Ishikawa (cell line): ENCODE measurements around the gene CHST15.

Source experiments
- CEBPB ChIP-seq: IDR thresholded peaks from 2 replicates; pipeline ENCODE4 v1.6.1; 2012
- CREB1 ChIP-seq: IDR thresholded peaks from 2 replicates; pipeline ENCODE4 v1.6.1; 2012; ENCODE audit warnings: low read depth
- EGR1 ChIP-seq: IDR thresholded peaks from 2 replicates; pipeline ENCODE4 v1.6.1; 2012
- EP300 ChIP-seq: IDR thresholded peaks from 2 replicates; pipeline ENCODE4 v1.6.1; 2012; ENCODE audit warnings: borderline replicate concordance
- FOXM1 ChIP-seq: IDR thresholded peaks from 2 replicates; pipeline ENCODE4 v1.6.1; 2012; ENCODE audit warnings: low read depth, borderline replicate concordance
- NFIC ChIP-seq: IDR thresholded peaks from 2 replicates; pipeline ENCODE4 v1.6.1; 2012
- RAD21 ChIP-seq: IDR thresholded peaks from 2 replicates; pipeline ENCODE4 v1.6.1; 2012; ENCODE audit warnings: low read depth
- TAF1 ChIP-seq: IDR thresholded peaks from 2 replicates; pipeline ENCODE4 v1.6.1; 2012; ENCODE audit warnings: low read depth, mild to moderate bottlenecking
- TCF12 ChIP-seq: IDR thresholded peaks from 2 replicates; pipeline ENCODE4 v1.6.1; 2012; ENCODE audit warnings: low read depth
- TEAD4 ChIP-seq: IDR thresholded peaks from 2 replicates; pipeline ENCODE4 v1.6.1; 2012
- YY1 ChIP-seq: IDR thresholded peaks from 2 replicates; pipeline ENCODE4 v1.6.1; 2012; ENCODE audit warnings: low read depth
- ZBTB7A ChIP-seq: IDR thresholded peaks from 2 replicates; pipeline ENCODE4 v1.6.1; 2012; ENCODE audit warnings: low read depth
- TF ChIP-seq, protein P1 (sequence below): IDR thresholded peaks from 2 replicates; pipeline ENCODE4 v1.6.1; 2012; ENCODE audit warnings: low read depth, mild to moderate bottlenecking
- TF ChIP-seq, protein P2 (sequence below): IDR thresholded peaks from 2 replicates; pipeline ENCODE4 v1.6.1; 2012
- TF ChIP-seq, protein P3 (sequence below): IDR thresholded peaks from 2 replicates; pipeline ENCODE4 v1.6.1; 2012

Gene CHST15

DNA sequence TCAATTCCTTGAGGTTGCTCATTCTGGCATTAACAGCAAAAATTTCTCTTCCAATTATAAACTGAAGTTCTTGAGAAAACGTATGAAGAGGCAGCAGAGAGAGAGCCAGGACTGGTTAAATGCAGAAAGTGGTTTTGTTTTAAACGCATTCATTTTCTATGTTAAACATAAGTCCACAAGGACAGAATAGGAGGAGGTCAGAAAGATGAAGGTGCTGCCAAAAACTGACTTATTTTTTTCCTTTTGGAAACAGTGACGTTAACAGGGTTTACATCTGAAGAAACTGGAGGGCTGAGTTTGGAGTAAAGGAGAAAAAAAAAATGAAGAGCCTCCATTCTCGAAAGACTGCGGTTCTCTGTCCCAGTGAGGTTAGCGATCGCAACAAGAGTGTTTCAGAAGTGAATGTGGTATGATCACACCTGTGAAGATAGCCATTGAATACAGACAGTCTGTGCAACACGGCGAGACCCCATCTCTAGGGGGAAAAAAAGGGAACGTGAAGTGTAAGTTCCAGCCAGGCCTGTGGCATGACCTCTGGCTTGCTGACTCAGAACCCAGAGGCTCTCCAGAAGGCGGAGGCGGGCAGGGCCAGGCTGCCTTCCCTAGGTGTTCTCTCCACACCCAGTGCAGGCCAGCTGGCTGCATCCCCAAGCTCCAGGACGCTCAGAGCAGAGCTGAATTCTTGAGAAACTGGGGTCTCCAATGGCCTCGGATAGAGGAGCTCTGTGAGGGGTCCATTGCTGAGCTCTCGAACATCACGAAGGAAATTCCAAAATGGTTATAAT is 84.0 kb downstream of the CHST15 start:
- TF ChIP-seq TCF12 (no peak), YY1 (no peak)
- TF ChIP-seq, protein P1, sequence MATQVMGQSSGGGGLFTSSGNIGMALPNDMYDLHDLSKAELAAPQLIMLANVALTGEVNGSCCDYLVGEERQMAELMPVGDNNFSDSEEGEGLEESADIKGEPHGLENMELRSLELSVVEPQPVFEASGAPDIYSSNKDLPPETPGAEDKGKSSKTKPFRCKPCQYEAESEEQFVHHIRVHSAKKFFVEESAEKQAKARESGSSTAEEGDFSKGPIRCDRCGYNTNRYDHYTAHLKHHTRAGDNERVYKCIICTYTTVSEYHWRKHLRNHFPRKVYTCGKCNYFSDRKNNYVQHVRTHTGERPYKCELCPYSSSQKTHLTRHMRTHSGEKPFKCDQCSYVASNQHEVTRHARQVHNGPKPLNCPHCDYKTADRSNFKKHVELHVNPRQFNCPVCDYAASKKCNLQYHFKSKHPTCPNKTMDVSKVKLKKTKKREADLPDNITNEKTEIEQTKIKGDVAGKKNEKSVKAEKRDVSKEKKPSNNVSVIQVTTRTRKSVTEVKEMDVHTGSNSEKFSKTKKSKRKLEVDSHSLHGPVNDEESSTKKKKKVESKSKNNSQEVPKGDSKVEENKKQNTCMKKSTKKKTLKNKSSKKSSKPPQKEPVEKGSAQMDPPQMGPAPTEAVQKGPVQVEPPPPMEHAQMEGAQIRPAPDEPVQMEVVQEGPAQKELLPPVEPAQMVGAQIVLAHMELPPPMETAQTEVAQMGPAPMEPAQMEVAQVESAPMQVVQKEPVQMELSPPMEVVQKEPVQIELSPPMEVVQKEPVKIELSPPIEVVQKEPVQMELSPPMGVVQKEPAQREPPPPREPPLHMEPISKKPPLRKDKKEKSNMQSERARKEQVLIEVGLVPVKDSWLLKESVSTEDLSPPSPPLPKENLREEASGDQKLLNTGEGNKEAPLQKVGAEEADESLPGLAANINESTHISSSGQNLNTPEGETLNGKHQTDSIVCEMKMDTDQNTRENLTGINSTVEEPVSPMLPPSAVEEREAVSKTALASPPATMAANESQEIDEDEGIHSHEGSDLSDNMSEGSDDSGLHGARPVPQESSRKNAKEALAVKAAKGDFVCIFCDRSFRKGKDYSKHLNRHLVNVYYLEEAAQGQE = no peak

DNA sequence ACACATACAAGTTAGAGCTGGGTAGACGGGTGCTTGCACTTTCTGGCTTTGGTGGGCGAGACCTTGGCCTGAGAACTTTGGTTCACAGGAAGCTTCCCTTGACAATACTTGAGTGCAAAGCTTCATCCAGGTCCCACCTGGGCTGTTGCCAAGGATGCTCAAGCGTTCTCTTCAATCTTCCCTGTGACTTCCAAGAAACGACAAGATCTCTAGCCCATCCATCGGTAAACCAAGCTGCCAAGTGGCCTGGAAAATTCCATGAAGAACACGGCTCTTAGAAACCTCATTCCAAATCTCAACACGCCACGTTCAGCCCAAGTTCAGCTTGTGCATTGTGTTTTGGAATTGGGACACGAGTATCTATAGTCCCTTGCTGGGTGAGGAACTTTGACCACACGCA is 84.7 kb downstream of the CHST15 start:
- no peak for TF ChIP-seq TCF12
- TF ChIP-seq YY1 = no peak
- no peak for TF ChIP-seq CEBPB
- no peak for TF ChIP-seq ZBTB7A
- no peak for TF ChIP-seq FOXM1
- no peak for TF ChIP-seq CREB1
- no peak for TF ChIP-seq TEAD4
- TF ChIP-seq EGR1 = no peak
- TF ChIP-seq RAD21 = no peak
- TF ChIP-seq, protein P2, sequence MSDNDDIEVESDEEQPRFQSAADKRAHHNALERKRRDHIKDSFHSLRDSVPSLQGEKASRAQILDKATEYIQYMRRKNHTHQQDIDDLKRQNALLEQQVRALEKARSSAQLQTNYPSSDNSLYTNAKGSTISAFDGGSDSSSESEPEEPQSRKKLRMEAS = no peak
- TF ChIP-seq, protein P3, sequence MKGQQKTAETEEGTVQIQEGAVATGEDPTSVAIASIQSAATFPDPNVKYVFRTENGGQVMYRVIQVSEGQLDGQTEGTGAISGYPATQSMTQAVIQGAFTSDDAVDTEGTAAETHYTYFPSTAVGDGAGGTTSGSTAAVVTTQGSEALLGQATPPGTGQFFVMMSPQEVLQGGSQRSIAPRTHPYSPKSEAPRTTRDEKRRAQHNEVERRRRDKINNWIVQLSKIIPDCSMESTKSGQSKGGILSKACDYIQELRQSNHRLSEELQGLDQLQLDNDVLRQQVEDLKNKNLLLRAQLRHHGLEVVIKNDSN = no peak
- no peak for TF ChIP-seq TAF1
- no peak for TF ChIP-seq NFIC

DNA sequence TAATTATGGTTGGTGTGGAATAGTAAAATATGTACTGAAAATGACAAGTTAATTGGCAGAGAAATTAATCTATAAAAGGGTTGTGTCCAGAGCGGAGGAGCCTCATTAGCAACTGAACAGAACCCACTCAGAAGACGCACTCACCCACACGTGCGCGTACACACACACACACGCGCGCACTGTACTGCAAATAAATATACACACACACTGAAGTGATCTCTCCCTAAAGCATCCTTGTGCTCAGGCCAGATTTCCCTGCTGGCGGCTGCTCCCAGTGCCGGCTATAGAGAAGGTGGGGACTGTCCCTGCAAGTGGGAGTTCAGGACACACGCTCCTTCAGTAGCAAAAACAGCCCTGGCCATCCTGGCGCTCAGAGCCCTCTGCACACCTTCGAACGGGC is 85.2 kb downstream of the CHST15 start:
- TF ChIP-seq TEAD4 (no peak), EGR1 (no peak), CEBPB (no peak), RAD21 (no peak)
- TF ChIP-seq, protein P1 = no peak

DNA sequence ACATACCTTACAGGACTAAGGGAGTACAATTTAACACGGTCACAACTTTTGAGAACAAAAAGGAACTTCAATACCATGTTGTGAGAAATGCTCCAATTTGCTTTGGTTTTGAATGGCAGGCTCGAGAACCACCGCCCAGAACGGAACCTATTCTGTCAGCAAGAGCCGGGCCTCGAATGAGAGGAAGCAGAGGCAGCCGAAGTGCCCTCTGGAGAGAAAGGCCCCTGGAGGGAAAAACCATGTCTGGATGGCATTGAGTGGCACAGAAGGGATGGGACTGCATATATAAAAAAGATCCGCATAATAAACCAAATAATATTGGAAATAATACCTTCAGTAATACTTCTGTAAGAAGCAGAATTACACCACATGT is 85.6 kb downstream of the CHST15 start:
- TF ChIP-seq TEAD4 = no peak
- TF ChIP-seq, protein P1 = no peak
- TF ChIP-seq ZBTB7A = no peak
- no peak for TF ChIP-seq CEBPB
- TF ChIP-seq, protein P3 = no peak
- TF ChIP-seq CREB1 = no peak
- TF ChIP-seq, protein P2 = no peak
- TF ChIP-seq YY1 = no peak
- TF ChIP-seq EGR1 = no peak
- no peak for TF ChIP-seq NFIC
- TF ChIP-seq RAD21 = no peak
- no peak for TF ChIP-seq TCF12
- TF ChIP-seq TAF1 = no peak
- no peak for TF ChIP-seq FOXM1
- TF ChIP-seq EP300 = no peak

DNA sequence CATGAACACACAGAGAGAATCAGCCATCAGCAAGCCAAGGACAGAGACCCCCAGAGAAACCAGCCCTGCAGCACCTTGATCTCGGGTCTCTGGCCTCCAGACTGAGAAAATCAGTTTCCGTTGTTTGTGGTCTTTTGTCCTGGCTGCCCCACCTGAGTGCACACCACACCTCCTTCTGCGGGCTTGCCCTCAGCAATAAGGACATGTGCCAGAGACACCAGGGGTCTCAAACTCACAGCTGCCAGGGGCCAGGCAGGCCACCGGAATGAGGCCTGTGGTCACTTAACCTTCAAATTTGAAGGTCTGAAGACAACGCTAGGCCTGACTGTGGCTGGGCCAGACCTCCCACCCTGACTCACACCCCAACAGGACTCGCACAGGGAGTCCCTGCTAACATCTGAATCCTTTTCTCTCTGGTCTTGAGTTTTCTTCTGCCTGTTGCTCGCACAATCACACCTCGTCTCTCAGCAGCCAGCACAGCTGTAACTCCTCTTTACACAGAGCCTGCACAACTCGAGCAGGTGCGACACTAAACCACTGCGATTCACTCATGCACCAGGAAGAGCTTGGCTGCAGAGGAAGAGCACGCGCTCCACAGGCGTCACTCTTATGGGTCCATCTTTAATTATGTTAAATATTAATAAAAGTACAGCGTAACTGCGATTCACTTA is 86.2 kb downstream of the CHST15 start:
- TF ChIP-seq CREB1 = no peak
- TF ChIP-seq, protein P3 = no peak
- TF ChIP-seq YY1 = no peak
- TF ChIP-seq EP300 = no peak
- TF ChIP-seq ZBTB7A = no peak
- TF ChIP-seq, protein P1 = no peak
